Measurements from ENCODE around the gene OGDH. TPM values are rescaled to one million over a fixed set of nuclear protein-coding genes. Genes with fewer than 3 reads are reported as not detected.

Gene OGDH
- total RNA-seq, 2 donors from 2014 or later: 277 to 390 TPM

GRCh38 chr7:44574287-44574872 is 32.0 kb upstream of the OGDH start:
- peaks cover 49% of the 10 kb centered on the region for H3K36me3 ChIP-seq

GRCh38 chr7:44575054-44575453 is 31.4 kb upstream of the OGDH start:
- H3K27ac ChIP-seq: no peak overlapping the region
- H3K36me3 ChIP-seq: peaks cover 49% of the 10 kb centered on the region
- H3K9me3 ChIP-seq: no peaks in the 10 kb centered on the region
- no peak for DNase-seq (ENCODE audit: low spot score)
- no peak for TF ChIP-seq CTCF (IDR thresholded peaks at IDR 0.05)
- peaks cover 0 to 31% of the 10 kb centered on the region in 2 donors for H3K4me1 ChIP-seq
- H3K4me3 ChIP-seq: no peak overlapping the region
- H3K27me3 ChIP-seq: no peaks in the 10 kb centered on the region

More at GRCh38 chr7:44574287-44574872, 32.0 kb upstream of the OGDH start:
- Histone ChIP-seq H3K9me3 (no peaks in the 10 kb centered on the region), H3K4me1 (peaks cover 0 to 30% of the 10 kb centered on the region in 2 donors), H3K4me3 (peak overlapping the region; percentile 78 to 85), H3K27me3 (no peaks in the 10 kb centered on the region), H3K27ac (peak overlapping the region; percentile 86 to 93)
- no peak for TF ChIP-seq CTCF (IDR thresholded peaks at IDR 0.05)
- no peak for DNase-seq (ENCODE audit: low spot score)

- no peak for DNase-seq (ENCODE audit: low spot score)
- H3K9me3 ChIP-seq: no peaks in the 10 kb centered on the region
- no peak for TF ChIP-seq CTCF (IDR thresholded peaks at IDR 0.05)
- H3K36me3 ChIP-seq: peaks cover 46% of the 10 kb centered on the region
- H3K27ac ChIP-seq: no peak overlapping the region
- H3K4me1 ChIP-seq: peaks cover 0 to 43% of the 10 kb centered on the region in 2 donors
- no peaks in the 10 kb centered on the region for H3K27me3 ChIP-seq
- no peak overlapping the region for H3K4me3 ChIP-seq
Measured at GRCh38 chr7:44576228-44576627, 30.2 kb upstream of the OGDH start.

GRCh38 chr7:44580945-44581878 is 25.2 kb upstream of the OGDH start:
- DNase-seq (ENCODE audit: low spot score): no peak
- Histone ChIP-seq H3K27ac (peak overlapping the region; percentile 98), H3K36me3 (peaks cover 31% of the 10 kb centered on the region), H3K4me3 (peak overlapping the region; percentile 79 to 96), H3K9me3 (no peaks in the 10 kb centered on the region), H3K4me1 (peaks cover 0 to 26% of the 10 kb centered on the region in 2 donors), H3K27me3 (no peaks in the 10 kb centered on the region)
- no peak for TF ChIP-seq CTCF (IDR thresholded peaks at IDR 0.05)

GRCh38 chr7:44581879-44582603 is 24.4 kb upstream of the OGDH start, which contains the start of gene TMED4:
Gene TMED4 (minus strand): TSS chr7:44582231. CDS start chr7:44582206, 25 bp downstream.
- Histone ChIP-seq H3K9me3 (no peaks in the 10 kb centered on the region), H3K36me3 (peaks cover 31% of the 10 kb centered on the region), H3K4me1 (peaks cover 0 to 26% of the 10 kb centered on the region in 2 donors), H3K27ac (peak within 1 kb of the TSS; percentile 98), H3K27me3 (no peaks in the 10 kb centered on the region), H3K4me3 (peak within 1 kb of the TSS; percentile 79 to 96)
- TF ChIP-seq CTCF (IDR thresholded peaks at IDR 0.05): no peak
- DNase-seq (ENCODE audit: low spot score): peak; percentile 99

Measured in right atrium auricular region (tissue), 2 donors.